Activated CD8-positive, alpha-beta memory T cell treated with anti-CD3 and anti-CD28 coated beads, Interleukin-2, amount 50 U/mL, for 1 hour (primary cell): ENCODE measurements around the gene CST1.
"Not testable (repeated sequence)": the region's sequence is repeated elsewhere in the genome, so short reads cannot be mapped to it uniquely, and the experiment has no call there.

Experiments used
- DNase-seq: peaks from one replicate; pipeline ENCODE4 v3.0.0-alpha.2; 2020; ENCODE audit errors: extremely low read depth

CST1 gene

GRCh38 chr20:23755131-23755611 is 4.4 kb upstream of the CST1 start:
- not testable (repeated sequence) for DNase-seq

GRCh38 chr20:23754731-23755130 is 4.0 kb upstream of the CST1 start:
- DNase-seq: no peak

GRCh38 chr20:23753589-23753988 is 2.9 kb upstream of the CST1 start:
- no peak for DNase-seq

GRCh38 chr20:23753194-23753548 is 2.4 kb upstream of the CST1 start:
- DNase-seq: no peak

- no peak for DNase-seq
Observed at GRCh38 chr20:23752481-23753193, 1.9 kb upstream of the CST1 start.

- DNase-seq: no peak
Observed at GRCh38 chr20:23752019-23752418, 1.3 kb upstream of the CST1 start.

GRCh38 chr20:23749746-23750145 is 989 bp downstream of the CST1 start:
- DNase-seq: no peak

GRCh38 chr20:23748975-23749374 is 1.8 kb downstream of the CST1 start:
- not testable (repeated sequence) for DNase-seq

GRCh38 chr20:23747551-23747950 is 3.2 kb downstream of the CST1 start:
- DNase-seq: not testable (repeated sequence)

- not testable (repeated sequence) for DNase-seq
Observed at GRCh38 chr20:23747092-23747491, 3.6 kb downstream of the CST1 start.

- no peak for DNase-seq
Observed at GRCh38 chr20:23746321-23746720, 4.4 kb downstream of the CST1 start.

GRCh38 chr20:23745247-23745646 is 5.5 kb downstream of the CST1 start:
- DNase-seq: no peak

- DNase-seq: no peak
Observed at GRCh38 chr20:23744817-23745216, 5.9 kb downstream of the CST1 start.

GRCh38 chr20:23735391-23735790 is 15.3 kb downstream of the CST1 start:
- not testable (repeated sequence) for DNase-seq

- DNase-seq: not testable (repeated sequence)
Observed at GRCh38 chr20:23734949-23735348, 15.8 kb downstream of the CST1 start.

GRCh38 chr20:23734440-23734839 is 16.3 kb downstream of the CST1 start:
- DNase-seq: not testable (repeated sequence)

GRCh38 chr20:23727016-23727415 is 23.7 kb downstream of the CST1 start:
- DNase-seq: no peak

GRCh38 chr20:23725102-23725501 is 25.6 kb downstream of the CST1 start:
- no peak for DNase-seq

GRCh38 chr20:23723659-23724307 is 27.0 kb downstream of the CST1 start:
- DNase-seq: not testable (repeated sequence)

- DNase-seq: not testable (repeated sequence)
Observed at GRCh38 chr20:23722851-23723250, 27.9 kb downstream of the CST1 start.

GRCh38 chr20:23721962-23722361 is 28.8 kb downstream of the CST1 start:
- DNase-seq: no peak

GRCh38 chr20:23719351-23719750 is 31.4 kb downstream of the CST1 start:
- not testable (repeated sequence) for DNase-seq

- not testable (repeated sequence) for DNase-seq
Observed at GRCh38 chr20:23711778-23712177, 39.0 kb downstream of the CST1 start.
